BE2C (cell line): ENCODE results near the gene COG6.

ENCODE experiments used
- DNase-seq: peaks from one replicate; pipeline ENCODE4 v3.0.0-alpha.2; 2020
- H3K27me3 ChIP-seq: fragments of 250-450 bp; sonication (Bioruptor Pico); 2 replicates; pipeline ENCODE4 v1.5.1; 2020; ENCODE audit warnings: mild to moderate bottlenecking
- H3K36me3 ChIP-seq: fragments of 250-450 bp; sonication (Bioruptor Pico); 2 replicates; pipeline ENCODE4 v1.5.1; 2020; ENCODE audit warnings: mild to moderate bottlenecking
- H3K4me1 ChIP-seq: fragments of 250-450 bp; sonication (Bioruptor Pico); 2 replicates; pipeline ENCODE4 v1.5.1; 2020
- H3K4me3 ChIP-seq: 2 replicates; pipeline ENCODE4 v1.5.1; 2011; ENCODE audit warnings: low read depth, low read length
- H3K9me3 ChIP-seq: fragments of 250-450 bp; sonication (Bioruptor Pico); 2 replicates; pipeline ENCODE4 v1.5.1; 2020
- TF ChIP-seq, protein P1 (sequence below): IDR thresholded peaks from 2 replicates; pipeline ENCODE4 v1.5.1; 2012; ENCODE audit warnings: mild to moderate bottlenecking, low read depth, low read length

Gene COG6

GRCh38 chr13:39740761-39741160 is 85.3 kb downstream of the COG6 start:
- Histone ChIP-seq H3K36me3 (no peaks in the 10 kb centered on the region), H3K4me3 (no peak overlapping the region), H3K4me1 (no peaks in the 10 kb centered on the region), H3K27me3 (no peaks in the 10 kb centered on the region), H3K9me3 (no peaks in the 10 kb centered on the region)
- DNase-seq: no peak
- TF ChIP-seq, protein P1, sequence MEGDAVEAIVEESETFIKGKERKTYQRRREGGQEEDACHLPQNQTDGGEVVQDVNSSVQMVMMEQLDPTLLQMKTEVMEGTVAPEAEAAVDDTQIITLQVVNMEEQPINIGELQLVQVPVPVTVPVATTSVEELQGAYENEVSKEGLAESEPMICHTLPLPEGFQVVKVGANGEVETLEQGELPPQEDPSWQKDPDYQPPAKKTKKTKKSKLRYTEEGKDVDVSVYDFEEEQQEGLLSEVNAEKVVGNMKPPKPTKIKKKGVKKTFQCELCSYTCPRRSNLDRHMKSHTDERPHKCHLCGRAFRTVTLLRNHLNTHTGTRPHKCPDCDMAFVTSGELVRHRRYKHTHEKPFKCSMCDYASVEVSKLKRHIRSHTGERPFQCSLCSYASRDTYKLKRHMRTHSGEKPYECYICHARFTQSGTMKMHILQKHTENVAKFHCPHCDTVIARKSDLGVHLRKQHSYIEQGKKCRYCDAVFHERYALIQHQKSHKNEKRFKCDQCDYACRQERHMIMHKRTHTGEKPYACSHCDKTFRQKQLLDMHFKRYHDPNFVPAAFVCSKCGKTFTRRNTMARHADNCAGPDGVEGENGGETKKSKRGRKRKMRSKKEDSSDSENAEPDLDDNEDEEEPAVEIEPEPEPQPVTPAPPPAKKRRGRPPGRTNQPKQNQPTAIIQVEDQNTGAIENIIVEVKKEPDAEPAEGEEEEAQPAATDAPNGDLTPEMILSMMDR: no peak

DNA sequence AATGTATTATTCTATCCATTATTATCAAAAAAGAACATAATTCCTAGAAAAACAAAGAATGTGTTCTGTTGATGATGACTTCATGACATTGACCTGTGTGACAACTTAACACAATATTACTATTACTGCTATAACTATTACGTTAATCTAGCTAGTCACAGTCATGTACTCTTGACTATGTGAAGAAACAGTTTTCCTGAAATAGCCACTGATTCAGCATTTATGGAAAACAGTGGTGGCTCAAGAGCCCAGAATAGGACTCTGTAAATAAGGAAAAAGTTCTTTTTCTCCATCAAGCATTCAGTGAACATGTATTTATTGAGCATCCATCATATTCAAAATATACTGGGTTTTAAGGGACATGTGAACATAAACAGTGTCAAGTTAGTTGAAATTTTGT is 93.5 kb downstream of the COG6 start:
- no peak for DNase-seq
- Histone ChIP-seq H3K4me3 (no peak overlapping the region), H3K9me3 (no peaks in the 10 kb centered on the region), H3K4me1 (no peaks in the 10 kb centered on the region), H3K36me3 (no peaks in the 10 kb centered on the region), H3K27me3 (no peaks in the 10 kb centered on the region)
- TF ChIP-seq, protein P1: no peak

- no peak for DNase-seq
- TF ChIP-seq, protein P1: no peak
- Histone ChIP-seq H3K4me1 (no peaks in the 10 kb centered on the region), H3K36me3 (no peaks in the 10 kb centered on the region), H3K4me3 (no peak overlapping the region), H3K27me3 (no peaks in the 10 kb centered on the region), H3K9me3 (no peaks in the 10 kb centered on the region)
Measured at GRCh38 chr13:39749528-39749927, 94.1 kb downstream of the COG6 start.

- Histone ChIP-seq H3K4me3 (no peak overlapping the region), H3K9me3 (no peaks in the 10 kb centered on the region), H3K4me1 (no peaks in the 10 kb centered on the region), H3K27me3 (no peaks in the 10 kb centered on the region), H3K36me3 (no peaks in the 10 kb centered on the region)
- DNase-seq: no peak
- TF ChIP-seq, protein P1: no peak
Measured at GRCh38 chr13:39751805-39752204, 96.3 kb downstream of the COG6 start.

- Histone ChIP-seq H3K36me3 (no peaks in the 10 kb centered on the region), H3K4me1 (no peaks in the 10 kb centered on the region)
- TF ChIP-seq, protein P1: no peak
Measured at GRCh38 chr13:39760521-39760920, 105.1 kb downstream of the COG6 start.

GRCh38 chr13:39765801-39766463 is 110.5 kb downstream of the COG6 start:
- TF ChIP-seq, protein P1: peak; percentile 40
- H3K36me3 ChIP-seq: no peaks in the 10 kb centered on the region
- H3K9me3 ChIP-seq: no peaks in the 10 kb centered on the region
- DNase-seq: peak; percentile 24
- H3K27me3 ChIP-seq: no peaks in the 10 kb centered on the region
- H3K4me1 ChIP-seq: no peaks in the 10 kb centered on the region
- H3K4me3 ChIP-seq: no peak overlapping the region

More at GRCh38 chr13:39760521-39760920, 105.1 kb downstream of the COG6 start:
- H3K9me3 ChIP-seq: no peaks in the 10 kb centered on the region
- no peak for DNase-seq
- no peaks in the 10 kb centered on the region for H3K27me3 ChIP-seq
- H3K4me3 ChIP-seq: no peak overlapping the region
